HepG2 (cell line): ENCODE measurements around the gene OPTN. TPM values are rescaled to one million over a fixed set of nuclear protein-coding genes. Genes with fewer than 3 reads are reported as not detected.

Experiments used
- ATAC-seq: fragments of 200-7000 bp; cut with Tn5 transposase; 3 replicates; pipeline ENCODE4 v1.9.1; 2020; ENCODE audit warnings: mild to moderate bottlenecking, moderate library complexity
- BruUV-seq: library from RNA; stranded (reverse); fragments of 400-500 nt; replicated peaks from 2 replicates; lab custom pipeline; 2021; lab: Mats Ljungman, UMichigan
- CTCF ChIA-PET: fragments of 300-600 bp; formaldehyde crosslinking; extraction: SDS; loops from one replicate; lab custom pipeline; 2021; ENCODE audit warnings: low total read pairs, inconsistent platforms, low intra/inter-chr PET ratio; lab: Yijun Ruan, JAX
- POLR2A ChIA-PET: fragments of 350-600 bp; sonication (Branson Sonifier 250); formaldehyde crosslinking; loops from one replicate; lab custom pipeline; 2020; ENCODE audit warnings: antibody characterized with exemption, inconsistent platforms; lab: Yijun Ruan, JAX
- DNase-seq: peaks from one replicate; pipeline ENCODE4 v3.0.0-alpha.2; 2015; ENCODE audit warnings: low spot score
- FAIRE-seq: peaks from 3 replicates; lab custom pipeline; 2011; peaks lifted over from hg19 to GRCh38; lab: Jason Lieb, UNC
- H2AFZ ChIP-seq: one replicate; pipeline ENCODE4 v1.6.1; 2011; ENCODE audit warnings: low read length, inconsistent platforms
- H3K27ac ChIP-seq: fragments of 300-600 bp; 3 replicates; pipeline ENCODE4 v1.8.0; 2011; ENCODE audit warnings: mixed run types, mild to moderate bottlenecking, mixed read lengths, low read length, inconsistent platforms; ENCODE audit not compliant: insufficient read depth; ENCODE audit errors: extremely low read length
- H3K27me3 ChIP-seq, 2 experiments: fragments of 200-600 bp in 1 of 2; 2 replicates in 1 of 2; 3 replicates in 1 of 2; pipeline versions ENCODE4 v1.6.0 to v1.8.0; 2011; ENCODE audit warnings: low read length in 2 of 2, mild to moderate bottlenecking in 2 of 2, moderate library complexity in 2 of 2, inconsistent platforms in 1 of 2; ENCODE audit not compliant: insufficient read depth in 2 of 2, control insufficient read depth in 1 of 2
- H3K36me3 ChIP-seq, 2 experiments: fragments of 200-600 bp in 1 of 2; replicated peaks in 1 of 2; 2 replicates in 1 of 2; 3 replicates in 1 of 2; pipeline versions ENCODE4 v1.5.1 to v1.8.0; 2011; ENCODE audit warnings: low read length in 2 of 2, inconsistent platforms in 1 of 2; ENCODE audit not compliant: insufficient read depth in 2 of 2, control insufficient read depth in 1 of 2
- H3K4me1 ChIP-seq: 2 replicates; pipeline ENCODE4 v1.5.1; 2012; ENCODE audit warnings: low read length, inconsistent platforms; ENCODE audit not compliant: insufficient read depth
- H3K4me2 ChIP-seq: 2 replicates; pipeline ENCODE4 v1.6.0; 2011; ENCODE audit warnings: low read depth, low read length, inconsistent platforms
- H3K4me3 ChIP-seq, 3 experiments: fragments of 200-600 bp in 1 of 3; sonication (generic), shearing (Covaris generic) in 1 of 3; replicated peaks in 1 of 3; 2 replicates each; pipeline ENCODE4 v1.5.1; 2011 to 2016; ENCODE audit warnings: low read length in 3 of 3, inconsistent platforms in 2 of 3, low read depth in 2 of 3, mild to moderate bottlenecking in 2 of 3, control low read depth in 1 of 3, mixed read lengths in 1 of 3; ENCODE audit not compliant: insufficient read depth in 1 of 3
- H3K79me2 ChIP-seq: one replicate; pipeline ENCODE4 v1.6.1; 2011; ENCODE audit warnings: low read length, inconsistent platforms; ENCODE audit not compliant: insufficient read depth
- H3K9ac ChIP-seq: 2 replicates; pipeline ENCODE4 v1.6.0; 2011; ENCODE audit warnings: mild to moderate bottlenecking, low read depth, low read length, inconsistent platforms; ENCODE audit not compliant: insufficient read depth
- H3K9me3 ChIP-seq: 2 replicates; pipeline ENCODE4 v1.5.1; 2012; ENCODE audit warnings: mild to moderate bottlenecking, low read length
- H4K20me1 ChIP-seq: 2 replicates; pipeline ENCODE4 v1.6.0; 2011; ENCODE audit warnings: inconsistent platforms, mild to moderate bottlenecking, low read length, moderate library complexity; ENCODE audit not compliant: insufficient read depth
- CBX1 ChIP-seq: IDR thresholded peaks from one replicate; pipeline ENCODE4 v1.6.1; 2016; ENCODE audit warnings: antibody characterized with exemption, low read depth
- CBX5 ChIP-seq: sonication (generic); formaldehyde crosslinking; IDR thresholded peaks from 2 replicates; pipeline ENCODE4 v1.4.0; 2020; ENCODE audit warnings: missing genetic modification reagents, borderline replicate concordance
- DNMT3B ChIP-seq: conservative IDR thresholded peaks from 2 replicates; pipeline ENCODE4 v1.6.1; 2016; ENCODE audit warnings: missing biosample characterization, control low read depth
- ESRRA ChIP-seq: sonication (generic); formaldehyde crosslinking; IDR thresholded peaks from 2 replicates; pipeline ENCODE4 v1.5.1; 2020; ENCODE audit warnings: mild to moderate bottlenecking, low read depth, missing genetic modification reagents
- FOXK2 ChIP-seq: fragments of 450-650 bp; IDR thresholded peaks from 2 replicates; pipeline ENCODE4 v1.6.1; 2016
- HDAC2 ChIP-seq: sonication (generic); formaldehyde crosslinking; IDR thresholded peaks from 2 replicates; pipeline ENCODE4 v1.4.0; 2020; ENCODE audit warnings: missing genetic modification reagents
- IRF9 ChIP-seq: sonication (generic); formaldehyde crosslinking; IDR thresholded peaks from 2 replicates; pipeline ENCODE4 v1.8.0; 2022; ENCODE audit warnings: missing genetic modification reagents, mild to moderate bottlenecking, borderline replicate concordance
- MTF1 ChIP-seq: sonication (generic); formaldehyde crosslinking; IDR thresholded peaks from 2 replicates; pipeline ENCODE4 v1.5.0; 2020; ENCODE audit warnings: missing genetic modification reagents
- MXD3 ChIP-seq: IDR thresholded peaks from 2 replicates; pipeline ENCODE4 v1.6.1; 2016; ENCODE audit warnings: mild to moderate bottlenecking, missing biosample characterization, missing genetic modification reagents
- USF2 ChIP-seq, 2 experiments: sonication (generic) in 1 of 2; formaldehyde crosslinking in 1 of 2; IDR thresholded peaks; 2 replicates each; pipeline versions ENCODE4 v1.5.1 to v1.6.1; 2011 to 2020; ENCODE audit warnings: borderline replicate concordance in 1 of 2, low read depth in 1 of 2, low read length in 1 of 2, mild to moderate bottlenecking in 1 of 2, missing genetic modification reagents in 1 of 2, moderate library complexity in 1 of 2
- ZNF142 ChIP-seq: sonication (generic); formaldehyde crosslinking; IDR thresholded peaks from 2 replicates; pipeline ENCODE4 v1.4.0; 2020; ENCODE audit warnings: missing genetic modification reagents
- WGBS: methylation state at CpG from one replicate; pipeline ENCODE4 v1.1.6; 2017; ENCODE audit warnings: low lambda C conversion rate; 5-methylcytosine and 5-hydroxymethylcytosine counted together
- in situ Hi-C: cut with HindIII; loops from 2 replicates; pipeline ENCODE4 v1.10.0; 2017; ENCODE audit warnings: low pct_unique_long_range_greater_than_20kb; ENCODE audit not compliant: extremely low pct_ligation_motif_present
- intact Hi-C: fragments of 100-400 bp; cut with micrococcal nuclease; formaldehyde crosslinking; loops from one replicate; pipeline ENCODE4 v1.10.0; 2022; ENCODE audit not compliant: unreplicated experiment
- polyA plus RNA-seq, 8 experiments: library from polyadenylated mRNA; depleted of rRNA in 3 of 8; stranded (reverse) in 7 of 8; unstranded in 1 of 8; fragments of >200 nt; fragmentation: Illumina TruSeq in 4 of 8; extraction: Trizol in 4 of 8; gene quantifications; 2 replicates each; pipeline versions ENCODE4 v1.2.1 to v1.2.3, GENCODE V29; 2011 to 2016; ENCODE audit warnings: low read depth in 4 of 8, missing spikeins in 1 of 8, mixed read lengths in 1 of 8; ENCODE audit not compliant: insufficient read depth in 1 of 8
- total RNA-seq, 5 experiments: library from RNA; depleted of rRNA; stranded (reverse); fragments of >200 nt; fragmentation: Illumina TruSeq; extraction: Trizol; gene quantifications; 2 replicates each; pipeline ENCODE4 v1.2.3, GENCODE V29; 2016; ENCODE audit warnings: low read depth in 1 of 5

The OPTN gene
- total and polyA plus RNA-seq, 2 of the 13 experiments (the other 11 are each of a cell fraction or from before 2014, with no cell fraction given): 13.4 to 46.6 TPM

GRCh38 chr10:13113544-13113943, 13.6 kb downstream of the OPTN start (continued):
- TF ChIP-seq IRF9 (CRISPR knock-in tag) (no peak), HDAC2 (CRISPR knock-in tag) (no peak)

- H2AFZ ChIP-seq: no peak overlapping the region
- peaks cover 14 to 24% of the 10 kb centered on the region in 2 experiments for H3K36me3 ChIP-seq
- 89% methylated on average over 12 of the region's 12 CpGs for WGBS
- POLR2A ChIA-PET: no interaction called here
- no peaks in the 10 kb centered on the region for H3K9me3 ChIP-seq
- DNase-seq: no peak
- H4K20me1 ChIP-seq: no peaks in the 10 kb centered on the region
- BruUV-seq: no TSS peak
- no peaks in the 10 kb centered on the region; a peak in 1 of 5 replicates for H3K27me3 ChIP-seq
- no peak for FAIRE-seq
- no peak overlapping the region for H3K4me2 ChIP-seq
- CTCF ChIA-PET: no interaction called here
- no peak for TF ChIP-seq ESRRA (CRISPR knock-in tag)
- TF ChIP-seq DNMT3B (CRISPR knock-in tag): no peak
- TF ChIP-seq MXD3 (CRISPR knock-in tag): no peak
- TF ChIP-seq CBX5 (CRISPR knock-in tag): no peak
- no peak for TF ChIP-seq ZNF142 (CRISPR knock-in tag)
- TF ChIP-seq MTF1 (CRISPR knock-in tag): no peak
- TF ChIP-seq USF2 (IDR thresholded peaks at IDR 0.05; ENCODE audit: low read depth, low read length): no peak
- TF ChIP-seq USF2 (CRISPR knock-in tag; IDR thresholded peaks at IDR 0.05; ENCODE audit: borderline replicate concordance): no peak
- no peak for TF ChIP-seq FOXK2
- TF ChIP-seq CBX1: no peak
- ATAC-seq: no peak
- in situ Hi-C loops: no loop called here
- no peaks in the 10 kb centered on the region for H3K79me2 ChIP-seq
- no peak overlapping the region for H3K27ac ChIP-seq
- no peak overlapping the region for H3K4me3 ChIP-seq
- intact Hi-C loops: no loop called here
- no peaks in the 10 kb centered on the region for H3K4me1 ChIP-seq
- no peak overlapping the region for H3K9ac ChIP-seq
Measured at GRCh38 chr10:13115832-13116803, 16.2 kb downstream of the OPTN start.
